ENCODE data around the gene MYOZ3.

Gene MYOZ3

GRCh38 chr5:150659360-150660107, 1.5 kb upstream of the MYOZ3 start:
- DNase-seq (ENCODE audit: low read depth in 2 of 2), result no peak

GRCh38 chr5:150660108-150660831, 781 bp upstream of the MYOZ3 start:
- no peak for DNase-seq (ENCODE audit: low read depth in 2 of 2)

- DNase-seq (ENCODE audit: low read depth in 2 of 2), result no peak
Measured at GRCh38 chr5:150661821-150662596, 958 bp downstream of the MYOZ3 start.

GRCh38 chr5:150662731-150663516, 1.9 kb downstream of the MYOZ3 start:
- DNase-seq (ENCODE audit: low read depth in 2 of 2), result no peak

GRCh38 chr5:150663936-150664335, 2.9 kb downstream of the MYOZ3 start:
- no peak for DNase-seq (ENCODE audit: low read depth in 2 of 2)

- DNase-seq (ENCODE audit: low read depth in 2 of 2), result no peak
Measured at GRCh38 chr5:150665044-150665443, 4.0 kb downstream of the MYOZ3 start.

GRCh38 chr5:150670275-150670947, 9.4 kb downstream of the MYOZ3 start:
- no peak for DNase-seq (ENCODE audit: low read depth in 2 of 2)

- no peak for DNase-seq (ENCODE audit: low read depth in 2 of 2)
Measured at GRCh38 chr5:150670948-150671310, 9.9 kb downstream of the MYOZ3 start.

GRCh38 chr5:150671509-150672236, 10.6 kb downstream of the MYOZ3 start:
- DNase-seq (ENCODE audit: low read depth in 2 of 2), result no peak

GRCh38 chr5:150672237-150672883, 11.3 kb downstream of the MYOZ3 start:
- DNase-seq (ENCODE audit: low read depth in 2 of 2), result no peak

GRCh38 chr5:150672884-150673275, 11.8 kb downstream of the MYOZ3 start:
- DNase-seq (ENCODE audit: low read depth in 2 of 2), result no peak

- no peak for DNase-seq (ENCODE audit: low read depth in 2 of 2)
Measured at GRCh38 chr5:150674341-150674821, 13.3 kb downstream of the MYOZ3 start.

GRCh38 chr5:150675069-150675468, 14.0 kb downstream of the MYOZ3 start:
- no peak for DNase-seq (ENCODE audit: low read depth in 2 of 2)

GRCh38 chr5:150676578-150676977, 15.5 kb downstream of the MYOZ3 start:
- DNase-seq (ENCODE audit: low read depth in 2 of 2), result no peak

- DNase-seq (ENCODE audit: low read depth in 2 of 2), result no peak
Measured at GRCh38 chr5:150689120-150689519, 28.1 kb downstream of the MYOZ3 start.

- DNase-seq (ENCODE audit: low read depth in 2 of 2), result no peak
Measured at GRCh38 chr5:150690760-150691159, 29.7 kb downstream of the MYOZ3 start.

- DNase-seq (ENCODE audit: low read depth in 2 of 2), result no peak
Measured at GRCh38 chr5:150692276-150692675, 31.2 kb downstream of the MYOZ3 start.

- DNase-seq (ENCODE audit: low read depth in 2 of 2), result no peak
Measured at GRCh38 chr5:150694612-150695011, 33.6 kb downstream of the MYOZ3 start.

GRCh38 chr5:150700246-150700593, 39.2 kb downstream of the MYOZ3 start:
- DNase-seq (ENCODE audit: low read depth in 2 of 2), result no peak
